ENCODE results near the gene OR10H2.
"Not testable (repeated sequence)": the region's sequence is repeated elsewhere in the genome, so short reads cannot be mapped to it uniquely, and the experiment has no call there.

The OR10H2 gene, protein sequence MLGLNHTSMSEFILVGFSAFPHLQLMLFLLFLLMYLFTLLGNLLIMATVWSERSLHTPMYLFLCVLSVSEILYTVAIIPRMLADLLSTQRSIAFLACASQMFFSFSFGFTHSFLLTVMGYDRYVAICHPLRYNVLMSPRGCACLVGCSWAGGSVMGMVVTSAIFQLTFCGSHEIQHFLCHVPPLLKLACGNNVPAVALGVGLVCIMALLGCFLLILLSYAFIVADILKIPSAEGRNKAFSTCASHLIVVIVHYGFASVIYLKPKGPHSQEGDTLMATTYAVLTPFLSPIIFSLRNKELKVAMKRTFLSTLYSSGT

DNA sequence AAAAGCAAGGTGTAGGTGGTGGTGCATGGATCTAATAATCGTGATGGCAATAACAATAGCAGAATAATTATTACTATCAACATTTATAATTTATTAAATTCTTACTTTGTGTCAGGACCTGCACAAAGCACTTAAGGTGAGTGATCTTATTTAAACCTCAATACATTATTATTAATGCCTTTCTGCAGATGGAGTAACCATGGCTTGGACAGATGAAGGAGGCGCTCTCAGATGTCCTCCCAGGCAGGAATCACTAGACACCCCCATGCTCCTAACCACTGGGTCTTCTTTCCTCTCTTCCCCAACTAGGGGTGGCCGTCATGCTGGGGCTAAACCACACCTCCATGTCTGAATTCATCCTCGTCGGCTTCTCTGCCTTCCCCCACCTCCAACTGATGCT, at the start of gene OR10H2:
TSS of gene OR10H2 (plus strand) at position 301 of the 400 bp plus-strand sequence. CDS start at position 321, 20 bp downstream.
- no peak for DNase-seq (ENCODE audit: low spot score)

- no peak for DNase-seq (ENCODE audit: low spot score)
Observed at GRCh38 chr19:15679089-15679488, 48.7 kb upstream of the OR10H2 start.

- not testable (repeated sequence) for DNase-seq (ENCODE audit: low spot score)
Observed at GRCh38 chr19:15679865-15680264, 48.0 kb upstream of the OR10H2 start.

- no peak for DNase-seq (ENCODE audit: low spot score)
Observed at GRCh38 chr19:15680478-15681322, 47.1 kb upstream of the OR10H2 start.

DNA sequence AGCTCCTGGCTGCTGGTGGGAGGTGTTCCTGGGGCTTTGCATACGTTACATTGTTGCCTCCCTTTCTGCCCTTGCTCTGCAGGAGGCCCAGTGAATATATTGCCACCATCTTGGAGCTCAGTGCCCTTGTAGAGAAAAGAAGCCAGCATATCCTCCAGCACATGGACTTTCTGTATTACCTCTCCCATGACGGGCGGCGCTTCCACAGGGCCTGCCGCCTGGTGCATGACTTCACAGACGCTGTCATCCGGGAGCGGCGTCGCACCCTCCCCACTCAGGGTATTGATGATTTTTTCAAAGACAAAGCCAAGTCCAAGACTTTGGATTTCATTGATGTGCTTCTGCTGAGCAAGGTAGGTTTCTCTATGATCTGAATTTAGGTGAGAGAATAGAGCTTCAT, 44.4 kb upstream of the OR10H2 start:
- no peak for DNase-seq (ENCODE audit: low spot score)

DNA sequence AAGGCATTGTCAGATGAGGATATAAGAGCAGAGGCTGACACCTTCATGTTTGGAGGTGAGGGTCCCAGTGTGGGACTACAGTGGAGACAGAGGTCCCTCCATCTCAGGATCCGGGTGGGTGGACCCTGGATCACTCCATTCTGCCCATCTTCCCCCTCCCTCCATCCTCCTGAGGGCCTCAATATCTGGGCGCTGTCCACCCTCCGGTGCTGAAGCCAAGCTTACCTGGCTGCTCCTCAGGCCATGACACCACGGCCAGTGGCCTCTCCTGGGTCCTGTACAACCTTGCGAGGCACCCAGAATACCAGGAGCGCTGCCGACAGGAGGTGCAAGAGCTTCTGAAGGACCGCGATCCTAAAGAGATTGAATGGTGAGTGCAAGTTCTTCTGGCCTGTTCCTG, 43.0 kb upstream of the OR10H2 start:
- no peak for DNase-seq (ENCODE audit: low spot score)

- no peak for DNase-seq (ENCODE audit: low spot score)
Observed at GRCh38 chr19:15696654-15697194, 31.1 kb upstream of the OR10H2 start.

- no peak for DNase-seq (ENCODE audit: low spot score)
Observed at GRCh38 chr19:15701757-15702533, 25.9 kb upstream of the OR10H2 start.

- DNase-seq (ENCODE audit: low spot score): no peak
Observed at GRCh38 chr19:15702534-15702930, 25.3 kb upstream of the OR10H2 start.

- DNase-seq (ENCODE audit: low spot score): no peak
Observed at GRCh38 chr19:15714638-15715037, 13.2 kb upstream of the OR10H2 start.

DNA sequence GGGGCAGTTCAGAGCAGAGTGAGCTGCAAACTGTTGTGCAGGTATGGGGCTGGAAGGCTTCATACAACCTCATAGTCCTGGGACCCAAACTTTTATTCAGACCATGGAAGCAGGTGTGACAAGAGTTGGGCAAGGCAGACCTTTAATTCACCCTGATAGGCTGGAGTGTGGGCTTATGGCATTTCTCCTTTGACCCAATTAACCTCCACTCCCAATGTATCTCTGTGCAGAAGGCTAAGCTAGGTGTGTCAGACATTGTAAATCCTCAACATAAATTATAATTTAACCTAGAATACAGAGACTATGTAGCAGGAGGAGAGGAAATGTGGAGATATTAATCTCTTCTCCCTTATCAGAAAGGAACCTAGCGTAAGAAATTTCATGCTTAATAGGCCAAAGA, 12.2 kb upstream of the OR10H2 start:
- no peak for DNase-seq (ENCODE audit: low spot score)

DNA sequence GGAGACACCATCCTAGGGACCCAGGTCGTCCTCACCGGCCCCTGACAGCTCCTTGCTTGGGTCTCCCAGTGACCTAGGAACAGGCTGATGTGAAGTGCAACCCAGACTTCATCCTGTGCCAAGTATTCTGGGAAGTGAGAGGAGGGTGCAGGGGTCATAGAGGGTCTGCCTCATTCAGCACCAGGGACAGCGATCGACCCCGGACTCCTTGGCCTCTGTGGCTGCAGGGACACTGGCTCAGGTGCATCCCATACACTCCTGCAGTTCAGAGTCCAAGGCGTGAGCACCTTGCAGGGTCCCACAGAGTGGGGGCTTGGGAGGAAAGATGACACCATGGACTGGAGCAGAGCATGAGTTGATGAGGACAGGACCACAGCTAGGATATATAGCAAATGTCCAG, 10.0 kb upstream of the OR10H2 start:
- no peak for DNase-seq (ENCODE audit: low spot score)

DNA sequence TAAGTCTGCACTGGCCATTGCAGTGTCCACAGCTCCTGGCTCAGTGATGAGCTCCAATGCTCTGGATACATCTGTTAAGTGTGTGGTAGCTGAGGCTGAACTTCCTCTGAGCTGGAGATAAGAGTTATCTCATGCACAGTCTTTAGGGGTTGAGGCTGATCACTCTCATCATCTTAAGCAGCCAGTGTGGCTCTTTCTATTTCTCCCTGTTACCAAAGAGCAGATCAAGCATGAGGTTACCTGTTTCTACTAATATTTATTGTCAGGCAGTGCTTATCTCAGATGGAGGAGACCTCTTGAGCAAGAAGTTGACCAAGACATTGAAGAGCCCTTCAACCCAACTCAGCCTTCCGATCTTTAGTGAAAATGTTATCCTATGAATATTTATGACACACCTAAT, 6.6 kb upstream of the OR10H2 start:
- DNase-seq (ENCODE audit: low spot score): no peak

- no peak for DNase-seq (ENCODE audit: low spot score)
Observed at GRCh38 chr19:15722956-15723355, 4.9 kb upstream of the OR10H2 start.

DNA sequence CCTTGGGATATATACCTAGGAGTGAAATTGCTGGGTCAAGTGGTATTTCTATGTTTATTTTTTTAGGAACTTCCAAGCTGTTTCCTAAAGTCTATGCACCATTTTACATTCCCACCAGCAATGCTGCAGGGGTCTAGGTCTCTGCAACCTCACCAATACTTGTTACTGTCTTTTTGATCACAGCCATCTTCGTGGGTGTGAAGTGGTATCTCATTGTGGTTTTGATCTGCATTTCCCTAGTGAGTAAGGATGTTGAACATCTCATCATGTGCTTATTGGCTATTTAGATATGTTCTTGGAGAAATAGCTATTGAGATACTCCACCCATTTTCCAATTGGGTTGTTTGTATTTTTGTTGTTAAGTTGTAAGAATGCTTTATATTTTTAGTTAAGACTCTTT, 2.7 kb downstream of the OR10H2 start:
- no peak for DNase-seq (ENCODE audit: low spot score)

- no peak for DNase-seq (ENCODE audit: low spot score)
Observed at GRCh38 chr19:15732388-15732787, 4.6 kb downstream of the OR10H2 start.

GRCh38 chr19:15733895-15734294, 6.1 kb downstream of the OR10H2 start:
- DNase-seq (ENCODE audit: low spot score): no peak

DNA sequence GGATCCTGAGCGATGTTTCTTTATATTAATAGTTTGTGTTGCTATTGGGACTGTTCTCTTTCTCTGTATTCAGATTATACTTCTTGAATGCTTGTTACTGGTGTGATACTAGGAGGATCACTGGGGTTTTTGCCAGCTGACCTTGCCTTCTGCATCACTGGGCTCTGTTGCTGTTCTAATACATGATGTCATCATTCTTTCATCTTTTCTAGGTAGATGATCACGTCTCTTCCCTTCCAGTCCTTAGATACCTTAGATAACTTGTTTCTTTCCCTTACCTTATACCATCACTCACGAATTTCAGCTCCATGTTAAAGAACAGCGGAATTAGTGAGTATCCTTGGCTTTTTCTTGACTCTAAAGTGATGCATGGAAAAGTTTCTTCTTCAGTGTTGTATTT, 9.9 kb downstream of the OR10H2 start, which contains the start of gene OR10H3:
TSS of gene OR10H3 (plus strand) at position 264 of the 400 bp plus-strand sequence. CDS start 3,408 bp downstream, outside the sequence.
- DNase-seq (ENCODE audit: low spot score): no peak

DNA sequence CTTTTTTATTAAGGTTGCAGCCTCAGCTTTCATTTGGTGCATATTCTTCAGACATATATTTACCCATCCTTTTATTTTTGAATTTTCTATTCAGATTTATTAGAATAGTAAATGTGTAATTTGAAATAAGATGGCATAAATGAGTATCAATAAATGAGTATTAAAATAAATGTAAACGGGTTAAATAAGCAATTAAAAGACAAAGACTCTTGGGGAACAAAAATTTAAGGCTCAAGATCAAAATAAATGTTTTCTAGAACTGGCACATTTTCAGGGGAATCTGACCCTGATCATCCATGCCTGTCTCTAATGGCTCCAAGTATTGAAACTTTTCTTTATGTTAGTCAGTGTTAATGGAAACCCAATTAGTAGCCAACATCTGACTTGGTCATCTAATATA, 13.0 kb downstream of the OR10H2 start:
- DNase-seq (ENCODE audit: low spot score): no peak

DNA sequence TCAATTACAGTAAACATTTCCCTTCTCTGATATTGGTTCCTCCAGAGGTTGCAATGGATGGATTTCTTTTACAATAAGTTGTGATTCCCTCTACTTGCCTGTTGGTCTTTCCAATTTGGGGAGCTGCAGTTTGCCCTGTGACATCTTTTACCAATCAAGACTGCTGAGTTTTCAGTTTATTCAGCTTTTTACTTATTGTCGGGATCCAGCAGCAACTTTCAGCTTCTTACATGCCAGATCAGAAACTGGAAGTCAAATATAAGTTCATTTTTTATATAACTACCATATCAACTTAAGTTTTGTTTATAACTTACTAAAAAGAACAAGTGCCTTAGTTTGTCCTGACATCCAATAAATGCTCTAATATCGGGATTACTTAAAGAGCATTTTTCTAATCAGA, 20.4 kb downstream of the OR10H2 start:
- no peak for DNase-seq (ENCODE audit: low spot score)

- no peak for DNase-seq (ENCODE audit: low spot score)
Observed at GRCh38 chr19:15758379-15758778, 30.6 kb downstream of the OR10H2 start.

GRCh38 chr19:15759962-15760565, 32.2 kb downstream of the OR10H2 start:
- DNase-seq (ENCODE audit: low spot score): no peak

Data from AG08395 (cell line).